Measurements from ENCODE around the gene PPP3CA. TPM values are rescaled to one million over a fixed set of nuclear protein-coding genes. Genes with fewer than 3 reads are reported as not detected.

The PPP3CA gene
- total and polyA plus RNA-seq, 2 donors from 2014 or later = 6.9 to 31.5 TPM

- FAIRE-seq (peak; percentile 63), DNase-seq (peak in 1 of 5 donors; percentile 48)
- Histone ChIP-seq H3K4me3 (ENCODE audit: low read length in 3 of 3) (no peak overlapping the region), H3K4me1 (ENCODE audit: control insufficient read depth in 2 of 3, insufficient read depth in 2 of 3, low read depth in 1 of 3, low read length in 3 of 3) (peaks cover 0 to 4% (median 0%) of the 10 kb centered on the region in 3 donors), H3K9me3 (ENCODE audit: control insufficient read depth in 2 of 3, insufficient read depth in 1 of 3, low read length in 3 of 3) (no peaks in the 10 kb centered on the region), H3K27me3 (ENCODE audit: control insufficient read depth, insufficient read depth, low read length) (no peaks in the 10 kb centered on the region), H3K9ac (ENCODE audit: low read length in 3 of 3) (no peak overlapping the region), H3K36me3 (ENCODE audit: control insufficient read depth in 2 of 3, insufficient read depth in 3 of 3, low read length in 3 of 3) (no peaks in the 10 kb centered on the region), H3K27ac (ENCODE audit: low read depth in 2 of 2, low read length in 2 of 2) (no peak overlapping the region)
- TF ChIP-seq CTCF (IDR thresholded peaks at IDR 0.05; ENCODE audit: borderline replicate concordance, extremely low read depth, insufficient read depth) = no peak
- intact Hi-C loops (cut with DNase I) = no loop called here
Observed at GRCh38 chr4:101288365-101289145, 58.8 kb downstream of the PPP3CA start.

GRCh38 chr4:101287324-101287723 is 60.0 kb downstream of the PPP3CA start:
- no peak for FAIRE-seq

GRCh38 chr4:101286663-101287062 is 60.7 kb downstream of the PPP3CA start:
- no peak for TF ChIP-seq CTCF (IDR thresholded peaks at IDR 0.05; ENCODE audit: borderline replicate concordance, extremely low read depth, insufficient read depth)
- no peak for FAIRE-seq

More at GRCh38 chr4:101287324-101287723, 60.0 kb downstream of the PPP3CA start:
- Histone ChIP-seq H3K4me3 (ENCODE audit: low read length in 3 of 3) (no peak overlapping the region), H3K9ac (ENCODE audit: low read length in 3 of 3) (no peak overlapping the region), H3K9me3 (ENCODE audit: control insufficient read depth in 2 of 3, insufficient read depth in 1 of 3, low read length in 3 of 3) (no peaks in the 10 kb centered on the region), H3K36me3 (ENCODE audit: control insufficient read depth in 2 of 3, insufficient read depth in 3 of 3, low read length in 3 of 3) (no peaks in the 10 kb centered on the region), H3K27me3 (ENCODE audit: control insufficient read depth, insufficient read depth, low read length) (no peaks in the 10 kb centered on the region), H3K4me1 (ENCODE audit: control insufficient read depth in 2 of 3, insufficient read depth in 2 of 3, low read depth in 1 of 3, low read length in 3 of 3) (peaks cover 0 to 4% (median 0%) of the 10 kb centered on the region in 3 donors), H3K27ac (ENCODE audit: low read depth in 2 of 2, low read length in 2 of 2) (no peak overlapping the region)
- no peak for TF ChIP-seq CTCF (IDR thresholded peaks at IDR 0.05; ENCODE audit: borderline replicate concordance, extremely low read depth, insufficient read depth)
- no peak for DNase-seq
- intact Hi-C loops (cut with DNase I) = no loop called here

More at GRCh38 chr4:101286663-101287062, 60.7 kb downstream of the PPP3CA start:
- H3K36me3 ChIP-seq (ENCODE audit: control insufficient read depth in 2 of 3, insufficient read depth in 3 of 3, low read length in 3 of 3) = no peaks in the 10 kb centered on the region
- DNase-seq = peak in 1 of 5 donors; percentile 25
- no peak overlapping the region for H3K9ac ChIP-seq (ENCODE audit: low read length in 3 of 3)
- H3K9me3 ChIP-seq (ENCODE audit: control insufficient read depth in 2 of 3, insufficient read depth in 1 of 3, low read length in 3 of 3) = no peaks in the 10 kb centered on the region
- H3K4me1 ChIP-seq (ENCODE audit: control insufficient read depth in 2 of 3, insufficient read depth in 2 of 3, low read depth in 1 of 3, low read length in 3 of 3) = peaks cover 0 to 4% (median 0%) of the 10 kb centered on the region in 3 donors
- H3K27ac ChIP-seq (ENCODE audit: low read depth in 2 of 2, low read length in 2 of 2) = no peak overlapping the region
- H3K4me3 ChIP-seq (ENCODE audit: low read length in 3 of 3) = no peak overlapping the region
- intact Hi-C loops (cut with DNase I) = no loop called here
- no peaks in the 10 kb centered on the region for H3K27me3 ChIP-seq (ENCODE audit: control insufficient read depth, insufficient read depth, low read length)
